Measurements from ENCODE around the gene APP. TPM values are rescaled to one million over a fixed set of nuclear protein-coding genes. Genes with fewer than 3 reads are reported as not detected.

Gene APP
- total RNA-seq, 1 donor from 2014 or later, result 141 TPM

DNA sequence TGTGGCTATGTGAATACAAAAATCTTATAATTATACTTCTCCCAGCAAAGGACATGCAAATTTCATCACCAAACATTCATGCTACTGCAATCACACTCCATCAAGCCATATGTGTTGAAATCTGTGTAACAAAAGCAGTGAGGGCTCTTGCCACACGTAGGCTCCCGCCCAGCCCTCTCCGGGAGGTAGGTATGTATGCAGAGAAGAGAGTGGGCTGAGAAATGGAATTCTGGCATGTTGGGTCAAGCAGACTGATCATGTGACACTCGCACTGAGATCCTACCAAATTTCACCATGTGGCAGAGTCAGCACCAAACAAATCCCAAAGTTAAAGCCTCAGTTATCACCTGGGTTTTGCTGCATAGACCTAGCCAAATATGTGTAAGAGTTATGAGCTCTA is 49.7 kb downstream of the APP start:
- Histone ChIP-seq H3K4me1 (ENCODE audit: control insufficient read depth in 3 of 3, insufficient read depth in 3 of 3, low read length in 3 of 3) (peaks cover 5 to 16% (median 8%) of the 10 kb centered on the region in 3 donors), H3K27ac (ENCODE audit: low read depth, low read length) (no peak overlapping the region), H3K27me3 (ENCODE audit: control insufficient read depth in 3 of 3, insufficient read depth in 3 of 3, low read length in 3 of 3) (no peaks in the 10 kb centered on the region), H3K36me3 (ENCODE audit: control insufficient read depth in 3 of 3, insufficient read depth in 3 of 3, low read length in 3 of 3) (no peaks in the 10 kb centered on the region), H3K4me3 (ENCODE audit: low read length in 3 of 3) (no peak overlapping the region), H3K9me3 (ENCODE audit: control insufficient read depth in 3 of 3, low read length in 3 of 3) (no peaks in the 10 kb centered on the region), H3K9ac (ENCODE audit: low read depth in 1 of 3, low read length in 3 of 3) (no peak overlapping the region)

- Histone ChIP-seq H3K36me3 (ENCODE audit: control insufficient read depth in 3 of 3, insufficient read depth in 3 of 3, low read length in 3 of 3) (no peaks in the 10 kb centered on the region), H3K9ac (ENCODE audit: low read depth in 1 of 3, low read length in 3 of 3) (no peak overlapping the region), H3K4me1 (ENCODE audit: control insufficient read depth in 3 of 3, insufficient read depth in 3 of 3, low read length in 3 of 3) (peaks cover 4 to 14% (median 8%) of the 10 kb centered on the region in 3 donors), H3K27ac (ENCODE audit: low read depth, low read length) (no peak overlapping the region), H3K9me3 (ENCODE audit: control insufficient read depth in 3 of 3, low read length in 3 of 3) (no peaks in the 10 kb centered on the region), H3K4me3 (ENCODE audit: low read length in 3 of 3) (no peak overlapping the region), H3K27me3 (ENCODE audit: control insufficient read depth in 3 of 3, insufficient read depth in 3 of 3, low read length in 3 of 3) (no peaks in the 10 kb centered on the region)
Observed at GRCh38 chr21:26119906-26120305, 50.7 kb downstream of the APP start.

DNA sequence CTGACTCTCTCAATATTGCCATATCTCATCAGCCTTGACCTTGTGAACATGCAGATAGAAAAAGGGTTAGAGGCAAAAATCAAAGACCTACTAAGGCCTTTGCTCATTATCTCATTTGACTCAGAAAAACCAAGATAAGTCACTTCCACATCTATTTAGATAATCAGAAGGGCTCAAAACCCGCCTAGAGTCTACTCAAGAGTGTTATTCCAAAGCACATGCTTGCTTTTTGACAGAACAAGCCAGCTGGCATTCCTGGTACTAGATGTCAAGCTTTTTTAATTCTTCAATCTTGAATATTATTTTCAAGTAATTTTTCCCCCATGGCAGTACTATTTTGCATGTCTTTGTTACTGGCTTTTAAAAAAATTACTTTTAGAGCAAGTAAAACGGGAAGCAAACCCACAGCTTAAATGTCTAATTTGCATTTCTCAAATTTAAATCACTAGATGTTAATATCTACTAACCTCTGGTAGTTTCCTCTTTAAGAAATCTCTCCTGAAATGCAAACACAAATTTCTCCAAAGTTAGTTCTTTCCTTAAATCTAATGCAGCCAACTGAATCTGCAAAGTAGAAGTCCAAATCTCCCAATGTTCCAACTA is 51.5 kb downstream of the APP start:
- H3K4me1 ChIP-seq (ENCODE audit: control insufficient read depth in 3 of 3, insufficient read depth in 3 of 3, low read length in 3 of 3), result peaks cover 0 to 6% (median 0%) of the 10 kb centered on the region in 3 donors
- H3K27me3 ChIP-seq (ENCODE audit: control insufficient read depth in 3 of 3, insufficient read depth in 3 of 3, low read length in 3 of 3), result no peaks in the 10 kb centered on the region
- no peak overlapping the region for H3K27ac ChIP-seq (ENCODE audit: low read depth, low read length)
- no peak overlapping the region for H3K9ac ChIP-seq (ENCODE audit: low read depth in 1 of 3, low read length in 3 of 3)
- no peak overlapping the region for H3K4me3 ChIP-seq (ENCODE audit: low read length in 3 of 3)
- no peaks in the 10 kb centered on the region for H3K36me3 ChIP-seq (ENCODE audit: control insufficient read depth in 3 of 3, insufficient read depth in 3 of 3, low read length in 3 of 3)
- H3K9me3 ChIP-seq (ENCODE audit: control insufficient read depth in 3 of 3, low read length in 3 of 3), result no peaks in the 10 kb centered on the region

DNA sequence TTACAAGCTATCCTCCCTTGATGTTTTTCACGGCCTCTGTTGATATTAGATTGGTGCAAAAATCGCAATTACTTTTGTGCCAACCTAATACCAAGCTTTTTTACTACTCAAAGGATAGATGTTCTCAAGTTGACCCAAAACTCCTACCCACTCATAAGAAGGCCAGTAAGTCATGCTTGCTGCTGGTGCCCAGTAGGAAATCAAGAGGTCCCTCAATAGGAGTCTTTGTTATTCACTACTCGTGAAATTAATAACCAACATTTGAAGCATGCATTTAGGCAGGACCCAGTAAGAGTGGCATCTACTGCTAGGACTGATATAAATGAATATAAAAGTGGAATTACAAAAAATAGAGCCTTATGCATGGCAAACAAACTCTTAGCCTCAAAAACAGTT is 52.6 kb downstream of the APP start:
- Histone ChIP-seq H3K27ac (ENCODE audit: low read depth, low read length) (no peak overlapping the region), H3K36me3 (ENCODE audit: control insufficient read depth in 3 of 3, insufficient read depth in 3 of 3, low read length in 3 of 3) (no peaks in the 10 kb centered on the region), H3K9me3 (ENCODE audit: control insufficient read depth in 3 of 3, low read length in 3 of 3) (no peaks in the 10 kb centered on the region), H3K4me3 (ENCODE audit: low read length in 3 of 3) (no peak overlapping the region), H3K4me1 (ENCODE audit: control insufficient read depth in 3 of 3, insufficient read depth in 3 of 3, low read length in 3 of 3) (peaks cover 0 to 3% (median 0%) of the 10 kb centered on the region in 3 donors), H3K9ac (ENCODE audit: low read depth in 1 of 3, low read length in 3 of 3) (no peak overlapping the region), H3K27me3 (ENCODE audit: control insufficient read depth in 3 of 3, insufficient read depth in 3 of 3, low read length in 3 of 3) (no peaks in the 10 kb centered on the region)

- peaks cover 0 to 3% (median 0%) of the 10 kb centered on the region in 3 donors for H3K4me1 ChIP-seq (ENCODE audit: control insufficient read depth in 3 of 3, insufficient read depth in 3 of 3, low read length in 3 of 3)
- no peak overlapping the region for H3K4me3 ChIP-seq (ENCODE audit: low read length in 3 of 3)
- H3K9ac ChIP-seq (ENCODE audit: low read depth in 1 of 3, low read length in 3 of 3), result no peak overlapping the region
- no peak overlapping the region for H3K27ac ChIP-seq (ENCODE audit: low read depth, low read length)
- no peaks in the 10 kb centered on the region for H3K27me3 ChIP-seq (ENCODE audit: control insufficient read depth in 3 of 3, insufficient read depth in 3 of 3, low read length in 3 of 3)
- no peaks in the 10 kb centered on the region for H3K9me3 ChIP-seq (ENCODE audit: control insufficient read depth in 3 of 3, low read length in 3 of 3)
- H3K36me3 ChIP-seq (ENCODE audit: control insufficient read depth in 3 of 3, insufficient read depth in 3 of 3, low read length in 3 of 3), result no peaks in the 10 kb centered on the region
Observed at GRCh38 chr21:26117324-26117971, 53.1 kb downstream of the APP start.

- no peak overlapping the region for H3K9ac ChIP-seq (ENCODE audit: low read depth in 1 of 3, low read length in 3 of 3)
Observed at GRCh38 chr21:26116456-26117011, 54.0 kb downstream of the APP start.

GRCh38 chr21:26115899-26116298 is 54.7 kb downstream of the APP start:
- Histone ChIP-seq H3K9me3 (ENCODE audit: control insufficient read depth in 3 of 3, low read length in 3 of 3) (no peaks in the 10 kb centered on the region), H3K27me3 (ENCODE audit: control insufficient read depth in 3 of 3, insufficient read depth in 3 of 3, low read length in 3 of 3) (no peaks in the 10 kb centered on the region), H3K4me1 (ENCODE audit: control insufficient read depth in 3 of 3, insufficient read depth in 3 of 3, low read length in 3 of 3) (peaks cover 0 to 3% (median 0%) of the 10 kb centered on the region in 3 donors), H3K4me3 (ENCODE audit: low read length in 3 of 3) (no peak overlapping the region), H3K9ac (ENCODE audit: low read depth in 1 of 3, low read length in 3 of 3) (no peak overlapping the region), H3K27ac (ENCODE audit: low read depth, low read length) (peak overlapping the region; percentile 55), H3K36me3 (ENCODE audit: control insufficient read depth in 3 of 3, insufficient read depth in 3 of 3, low read length in 3 of 3) (no peaks in the 10 kb centered on the region)

More at GRCh38 chr21:26116456-26117011, 54.0 kb downstream of the APP start:
- peaks cover 0 to 3% (median 0%) of the 10 kb centered on the region in 3 donors for H3K4me1 ChIP-seq (ENCODE audit: control insufficient read depth in 3 of 3, insufficient read depth in 3 of 3, low read length in 3 of 3)
- H3K4me3 ChIP-seq (ENCODE audit: low read length in 3 of 3), result no peak overlapping the region
- H3K27me3 ChIP-seq (ENCODE audit: control insufficient read depth in 3 of 3, insufficient read depth in 3 of 3, low read length in 3 of 3), result no peaks in the 10 kb centered on the region
- no peaks in the 10 kb centered on the region for H3K9me3 ChIP-seq (ENCODE audit: control insufficient read depth in 3 of 3, low read length in 3 of 3)
- H3K36me3 ChIP-seq (ENCODE audit: control insufficient read depth in 3 of 3, insufficient read depth in 3 of 3, low read length in 3 of 3), result no peaks in the 10 kb centered on the region
- peak overlapping the region; percentile 55 for H3K27ac ChIP-seq (ENCODE audit: low read depth, low read length)

- H3K4me1 ChIP-seq (ENCODE audit: control insufficient read depth in 3 of 3, insufficient read depth in 3 of 3, low read length in 3 of 3), result peaks cover 0 to 3% (median 0%) of the 10 kb centered on the region in 3 donors
- H3K27ac ChIP-seq (ENCODE audit: low read depth, low read length), result no peak overlapping the region
- no peaks in the 10 kb centered on the region for H3K27me3 ChIP-seq (ENCODE audit: control insufficient read depth in 3 of 3, insufficient read depth in 3 of 3, low read length in 3 of 3)
- no peak overlapping the region for H3K9ac ChIP-seq (ENCODE audit: low read depth in 1 of 3, low read length in 3 of 3)
- H3K4me3 ChIP-seq (ENCODE audit: low read length in 3 of 3), result no peak overlapping the region
- no peaks in the 10 kb centered on the region for H3K36me3 ChIP-seq (ENCODE audit: control insufficient read depth in 3 of 3, insufficient read depth in 3 of 3, low read length in 3 of 3)
- H3K9me3 ChIP-seq (ENCODE audit: control insufficient read depth in 3 of 3, low read length in 3 of 3), result no peaks in the 10 kb centered on the region
Observed at GRCh38 chr21:26115305-26115704, 55.3 kb downstream of the APP start.

- Histone ChIP-seq H3K27me3 (ENCODE audit: control insufficient read depth in 3 of 3, insufficient read depth in 3 of 3, low read length in 3 of 3) (no peaks in the 10 kb centered on the region), H3K4me3 (ENCODE audit: low read length in 3 of 3) (no peak overlapping the region), H3K9me3 (ENCODE audit: control insufficient read depth in 3 of 3, low read length in 3 of 3) (no peaks in the 10 kb centered on the region), H3K36me3 (ENCODE audit: control insufficient read depth in 3 of 3, insufficient read depth in 3 of 3, low read length in 3 of 3) (peaks cover 0 to under 1% (median 0%) of the 10 kb centered on the region in 3 donors), H3K9ac (ENCODE audit: low read depth in 1 of 3, low read length in 3 of 3) (no peak overlapping the region), H3K4me1 (ENCODE audit: control insufficient read depth in 3 of 3, insufficient read depth in 3 of 3, low read length in 3 of 3) (peaks cover 0 to 3% (median 0%) of the 10 kb centered on the region in 3 donors), H3K27ac (ENCODE audit: low read depth, low read length) (no peak overlapping the region)
Observed at GRCh38 chr21:26112975-26113374, 57.6 kb downstream of the APP start.

- Histone ChIP-seq H3K9ac (ENCODE audit: low read depth in 1 of 3, low read length in 3 of 3) (no peak overlapping the region), H3K9me3 (ENCODE audit: control insufficient read depth in 3 of 3, low read length in 3 of 3) (no peaks in the 10 kb centered on the region), H3K27me3 (ENCODE audit: control insufficient read depth in 3 of 3, insufficient read depth in 3 of 3, low read length in 3 of 3) (no peaks in the 10 kb centered on the region), H3K4me3 (ENCODE audit: low read length in 3 of 3) (no peak overlapping the region), H3K4me1 (ENCODE audit: control insufficient read depth in 3 of 3, insufficient read depth in 3 of 3, low read length in 3 of 3) (peaks cover 0 to 3% (median 0%) of the 10 kb centered on the region in 3 donors), H3K36me3 (ENCODE audit: control insufficient read depth in 3 of 3, insufficient read depth in 3 of 3, low read length in 3 of 3) (peaks cover 0 to 2% (median 0%) of the 10 kb centered on the region in 3 donors), H3K27ac (ENCODE audit: low read depth, low read length) (no peak overlapping the region)
Observed at GRCh38 chr21:26112127-26112742, 58.3 kb downstream of the APP start.

Measured in skeletal muscle tissue (tissue), 4 donors.